ENCODE data around the gene CPNE7. TPM values are rescaled to one million over a fixed set of nuclear protein-coding genes. Genes with fewer than 3 reads are reported as not detected.

The CPNE7 gene
- polyA plus RNA-seq, 4 donors: 0.22 to 20.3 (median 7.9) TPM

DNA sequence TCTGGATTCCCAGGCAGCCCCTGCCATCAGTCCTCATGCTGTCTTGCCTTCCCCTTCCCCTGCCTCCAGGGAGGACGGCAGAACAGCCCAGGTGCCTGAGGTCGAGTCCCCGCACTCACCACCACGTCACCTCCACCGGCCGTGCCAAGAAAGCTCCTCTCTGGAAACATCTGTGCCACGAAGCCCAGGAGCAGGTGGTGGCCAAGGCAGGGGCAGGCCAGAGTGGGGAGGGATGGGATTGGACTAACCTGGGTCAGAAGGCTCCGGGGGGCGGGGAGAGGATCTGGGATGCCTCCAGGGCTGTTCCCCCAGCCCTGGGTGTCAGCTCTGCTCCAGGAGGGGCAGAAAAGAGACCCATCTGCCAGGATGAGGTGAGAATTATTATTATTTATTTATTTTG, 30.4 kb downstream of the CPNE7 start:
- no peak overlapping the region for H3K27ac ChIP-seq (ENCODE audit: low read depth in 1 of 3, low read length in 2 of 3)
- H3K36me3 ChIP-seq (ENCODE audit: control insufficient read depth in 3 of 3, insufficient read depth in 2 of 3, low read depth in 1 of 3, low read length in 3 of 3): no peaks in the 10 kb centered on the region
- DNase-seq: no peak
- H3K4me1 ChIP-seq (ENCODE audit: control insufficient read depth in 3 of 3, insufficient read depth in 2 of 3, low read depth in 1 of 3, low read length in 2 of 3): peaks cover 0 to 20% (median 2%) of the 10 kb centered on the region in 3 donors
- H3K9me3 ChIP-seq (ENCODE audit: control insufficient read depth in 2 of 2, insufficient read depth in 1 of 2, low read depth in 1 of 2, low read length in 1 of 2): peaks cover 0 to 5% of the 10 kb centered on the region in 2 donors
- no peak overlapping the region for H3K4me3 ChIP-seq (ENCODE audit: low read depth in 1 of 3, low read length in 3 of 3)
- FAIRE-seq: no peak
- WGBS, 3 donors: 85 to 91% (median 90%) methylated on average over 8 to 9 of the region's 9 CpGs
- peaks cover 0 to 3% (median 0%) of the 10 kb centered on the region in 3 donors for H3K27me3 ChIP-seq (ENCODE audit: control insufficient read depth in 3 of 3, insufficient read depth in 3 of 3, low read length in 3 of 3)

DNA sequence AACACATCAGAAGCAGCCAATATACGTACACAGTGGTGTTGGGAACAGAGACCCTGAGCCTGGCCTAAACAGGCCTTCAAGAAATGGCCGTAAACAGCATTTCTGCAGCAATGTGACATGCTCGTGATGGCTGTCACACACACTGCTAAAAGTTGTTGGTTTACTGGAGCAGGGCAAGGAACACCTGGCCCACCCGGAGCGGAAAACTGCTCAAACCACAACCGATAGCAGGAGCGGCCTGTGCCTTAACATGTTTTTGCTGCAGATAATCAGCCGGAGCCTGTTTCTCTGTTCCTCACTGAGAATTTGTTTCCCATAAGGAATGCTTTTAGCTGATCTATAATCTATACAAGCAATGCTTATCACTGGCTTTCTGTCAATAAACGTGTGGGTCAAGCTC, 31.9 kb downstream of the CPNE7 start:
- WGBS, 3 donors: 69 to 73% (median 70%) methylated on average over 9 of the region's 9 CpGs
- peaks cover 0 to 5% of the 10 kb centered on the region in 2 donors for H3K9me3 ChIP-seq (ENCODE audit: control insufficient read depth in 2 of 2, insufficient read depth in 1 of 2, low read depth in 1 of 2, low read length in 1 of 2)
- peaks cover 0 to 3% (median 0%) of the 10 kb centered on the region in 3 donors for H3K27me3 ChIP-seq (ENCODE audit: control insufficient read depth in 3 of 3, insufficient read depth in 3 of 3, low read length in 3 of 3)
- H3K4me1 ChIP-seq (ENCODE audit: control insufficient read depth in 3 of 3, insufficient read depth in 2 of 3, low read depth in 1 of 3, low read length in 2 of 3): peaks cover 0 to 21% (median 2%) of the 10 kb centered on the region in 3 donors
- no peak for FAIRE-seq
- no peak for DNase-seq
- no peaks in the 10 kb centered on the region for H3K36me3 ChIP-seq (ENCODE audit: control insufficient read depth in 3 of 3, insufficient read depth in 2 of 3, low read depth in 1 of 3, low read length in 3 of 3)
- H3K27ac ChIP-seq (ENCODE audit: low read depth in 1 of 3, low read length in 2 of 3): no peak overlapping the region
- H3K4me3 ChIP-seq (ENCODE audit: low read depth in 1 of 3, low read length in 3 of 3): no peak overlapping the region

DNA sequence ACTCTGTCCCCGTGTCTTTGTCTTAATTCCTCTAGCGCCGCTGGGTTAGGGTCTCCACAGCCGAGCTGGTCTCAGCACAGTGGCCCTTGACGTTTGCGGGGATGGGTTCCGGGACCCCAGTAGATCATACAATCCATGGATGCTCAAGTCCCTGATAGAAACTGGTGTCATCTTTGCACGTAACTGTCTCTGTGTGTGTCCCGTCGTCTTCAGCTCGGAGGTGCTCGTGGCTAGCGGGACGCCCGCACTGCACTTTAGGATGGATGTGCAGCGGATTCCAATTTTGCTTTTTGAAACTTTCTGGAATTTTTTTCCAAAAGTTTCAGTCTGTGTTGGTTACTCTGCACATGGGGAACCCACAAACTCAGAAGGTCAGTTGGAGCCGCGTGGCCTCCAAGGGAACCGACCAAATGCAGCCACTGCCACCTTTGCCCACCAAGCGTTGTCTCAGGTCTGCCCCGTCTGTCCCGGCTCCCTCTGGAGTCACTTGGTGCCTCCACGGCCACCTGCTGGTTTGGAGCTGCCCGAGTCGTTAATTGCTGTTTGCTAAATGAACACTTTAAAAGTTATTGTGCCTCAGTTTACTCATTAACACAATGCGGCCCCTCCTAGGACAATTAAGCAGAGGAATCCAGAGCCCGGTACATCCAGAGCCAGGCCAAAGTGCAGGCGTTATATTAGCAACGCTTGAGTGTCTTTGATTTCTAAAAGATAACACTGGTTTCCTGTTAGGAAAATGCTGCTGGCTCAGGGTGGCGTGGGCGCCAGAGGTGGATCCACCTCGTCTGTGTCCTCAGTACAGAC, 32.6 kb downstream of the CPNE7 start:
- DNase-seq (peak; percentile 80 to 87), FAIRE-seq (no peak)
- Histone ChIP-seq H3K9me3 (ENCODE audit: control insufficient read depth in 2 of 2, insufficient read depth in 1 of 2, low read depth in 1 of 2, low read length in 1 of 2) (peaks cover 0 to 5% of the 10 kb centered on the region in 2 donors), H3K36me3 (ENCODE audit: control insufficient read depth in 3 of 3, insufficient read depth in 2 of 3, low read depth in 1 of 3, low read length in 3 of 3) (no peaks in the 10 kb centered on the region), H3K4me1 (ENCODE audit: control insufficient read depth in 3 of 3, insufficient read depth in 2 of 3, low read depth in 1 of 3, low read length in 2 of 3) (peaks cover 0 to 28% (median 2%) of the 10 kb centered on the region in 3 donors), H3K27me3 (ENCODE audit: control insufficient read depth in 3 of 3, insufficient read depth in 3 of 3, low read length in 3 of 3) (no peaks in the 10 kb centered on the region), H3K4me3 (ENCODE audit: low read depth in 1 of 3, low read length in 3 of 3) (no peak overlapping the region), H3K27ac (ENCODE audit: low read depth in 1 of 3, low read length in 2 of 3) (peak overlapping the region in 1 of 3 donors; percentile 50)
- 40 to 71% (median 55%) methylated on average over 32 of the region's 32 CpGs for WGBS, 3 donors

DNA sequence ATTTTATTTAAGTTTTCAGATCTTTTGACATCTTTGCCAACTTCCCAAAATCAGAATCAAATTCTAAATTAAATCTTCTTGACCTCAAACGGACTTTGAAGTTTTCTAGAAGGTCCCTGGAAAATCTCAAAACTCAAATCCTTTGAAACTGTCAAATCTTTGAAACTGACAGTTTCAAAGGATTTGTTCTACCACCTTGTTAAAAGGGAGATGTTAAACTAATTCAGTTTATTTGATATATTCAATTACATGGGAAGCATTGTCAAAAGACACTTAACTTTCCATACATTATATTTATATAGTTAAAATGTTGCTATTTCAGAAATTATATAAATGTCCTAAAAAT, 34.5 kb downstream of the CPNE7 start:
- FAIRE-seq (no peak), DNase-seq (no peak)
- no peaks in the 10 kb centered on the region for H3K27me3 ChIP-seq (ENCODE audit: control insufficient read depth in 3 of 3, insufficient read depth in 3 of 3, low read length in 3 of 3)
- peaks cover 0 to 5% of the 10 kb centered on the region in 2 donors for H3K9me3 ChIP-seq (ENCODE audit: control insufficient read depth in 2 of 2, insufficient read depth in 1 of 2, low read depth in 1 of 2, low read length in 1 of 2)
- WGBS, 3 donors: 68 to 73% (median 73%) methylated on average over 1 of the region's 1 CpG
- H3K27ac ChIP-seq (ENCODE audit: low read depth in 1 of 3, low read length in 2 of 3): no peak overlapping the region
- peaks cover 0 to 38% (median 5%) of the 10 kb centered on the region in 3 donors for H3K4me1 ChIP-seq (ENCODE audit: control insufficient read depth in 3 of 3, insufficient read depth in 2 of 3, low read depth in 1 of 3, low read length in 2 of 3)
- H3K4me3 ChIP-seq (ENCODE audit: low read depth in 1 of 3, low read length in 3 of 3): no peak overlapping the region
- peaks cover 0 to 5% (median 0%) of the 10 kb centered on the region in 3 donors for H3K36me3 ChIP-seq (ENCODE audit: control insufficient read depth in 3 of 3, insufficient read depth in 2 of 3, low read depth in 1 of 3, low read length in 3 of 3)

DNA sequence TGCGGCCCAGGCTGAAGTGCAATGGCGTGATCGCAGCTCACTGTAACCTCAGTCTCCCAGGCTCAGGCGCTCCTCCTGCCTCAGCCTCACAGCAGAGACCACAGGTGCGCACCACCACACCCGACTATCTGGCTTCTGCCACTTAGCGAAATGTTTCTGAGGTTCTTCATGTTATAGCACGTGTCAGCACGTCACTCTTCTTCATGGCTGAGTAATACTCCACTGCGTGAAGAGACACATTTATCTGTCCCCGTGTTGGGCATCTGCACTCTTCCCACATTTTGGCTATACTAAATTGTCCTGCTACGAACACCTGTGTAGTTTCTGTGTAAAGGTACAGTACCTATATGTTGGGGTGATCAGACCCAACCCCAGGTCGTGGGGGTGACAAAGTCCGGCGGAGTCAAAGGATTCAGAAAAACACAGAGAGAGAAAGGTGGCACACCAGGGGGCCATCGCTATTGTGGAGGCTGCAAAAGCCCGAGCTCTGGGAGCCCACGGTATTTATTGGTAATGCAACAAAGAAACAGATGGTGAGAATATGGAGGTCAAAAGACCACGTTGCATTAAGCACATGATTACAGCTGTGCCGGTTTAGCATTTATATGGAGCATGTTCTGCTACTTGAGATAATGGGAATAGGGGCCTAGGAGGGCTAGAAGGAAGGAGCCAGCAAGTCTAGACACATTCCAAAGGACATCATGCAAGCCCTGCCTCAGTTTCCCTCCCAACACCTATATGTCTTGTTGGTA, 37.0 kb downstream of the CPNE7 start:
- peaks cover 0 to 10% (median 0%) of the 10 kb centered on the region in 3 donors for H3K36me3 ChIP-seq (ENCODE audit: control insufficient read depth in 3 of 3, insufficient read depth in 2 of 3, low read depth in 1 of 3, low read length in 3 of 3)
- WGBS, 3 donors: 81 to 83% (median 82%) methylated on average over 20 of the region's 20 CpGs
- no peak overlapping the region for H3K4me3 ChIP-seq (ENCODE audit: low read depth in 1 of 3, low read length in 3 of 3)
- H3K27ac ChIP-seq (ENCODE audit: low read depth in 1 of 3, low read length in 2 of 3): peak overlapping the region; percentile 33 to 74 (median 59)
- peaks cover 0 to 41% (median 5%) of the 10 kb centered on the region in 3 donors for H3K4me1 ChIP-seq (ENCODE audit: control insufficient read depth in 3 of 3, insufficient read depth in 2 of 3, low read depth in 1 of 3, low read length in 2 of 3)
- FAIRE-seq (no peak), DNase-seq (peak in 1 of 2 donors; percentile 42)
- no peaks in the 10 kb centered on the region for H3K27me3 ChIP-seq (ENCODE audit: control insufficient read depth in 3 of 3, insufficient read depth in 3 of 3, low read length in 3 of 3)
- H3K9me3 ChIP-seq (ENCODE audit: control insufficient read depth in 2 of 2, insufficient read depth in 1 of 2, low read depth in 1 of 2, low read length in 1 of 2): peaks cover 0 to 5% of the 10 kb centered on the region in 2 donors

- peak within 1 kb of the TSS; percentile 33 to 74 (median 59) for H3K27ac ChIP-seq (ENCODE audit: low read depth in 1 of 3, low read length in 2 of 3)
- no peaks in the 10 kb centered on the region for H3K27me3 ChIP-seq (ENCODE audit: control insufficient read depth in 3 of 3, insufficient read depth in 3 of 3, low read length in 3 of 3)
- 21 to 52% (median 22%) methylated on average over 16 to 19 of the region's 19 CpGs for WGBS, 3 donors
- peak within 1 kb of the TSS in 2 of 3 donors; percentile 40 to 64 for H3K4me3 ChIP-seq (ENCODE audit: low read depth in 1 of 3, low read length in 3 of 3)
- peaks cover 0 to 10% (median 0%) of the 10 kb centered on the region in 3 donors for H3K36me3 ChIP-seq (ENCODE audit: control insufficient read depth in 3 of 3, insufficient read depth in 2 of 3, low read depth in 1 of 3, low read length in 3 of 3)
- H3K4me1 ChIP-seq (ENCODE audit: control insufficient read depth in 3 of 3, insufficient read depth in 2 of 3, low read depth in 1 of 3, low read length in 2 of 3): peaks cover 0 to 35% (median 5%) of the 10 kb centered on the region in 3 donors
- peaks cover 0 to 5% of the 10 kb centered on the region in 2 donors for H3K9me3 ChIP-seq (ENCODE audit: control insufficient read depth in 2 of 2, insufficient read depth in 1 of 2, low read depth in 1 of 2, low read length in 1 of 2)
- FAIRE-seq (no peak), DNase-seq (peak; percentile 81 to 91)
These were observed 37.8 kb downstream of the CPNE7 start, which contains the start of gene DPEP1 for GRCh38 chr16:89613231-89613953. Gene DPEP1 (plus strand): TSS chr16:89613642. CDS start chr16:89630411, 16,769 bp downstream.

- WGBS, 3 donors: 20 to 72% (median 30%) methylated on average over 17 to 22 of the region's 22 CpGs
- Histone ChIP-seq H3K36me3 (ENCODE audit: control insufficient read depth in 3 of 3, insufficient read depth in 2 of 3, low read depth in 1 of 3, low read length in 3 of 3) (peaks cover 0 to 10% (median 0%) of the 10 kb centered on the region in 3 donors), H3K27ac (ENCODE audit: low read depth in 1 of 3, low read length in 2 of 3) (peak overlapping the region; percentile 33 to 74 (median 59)), H3K9me3 (ENCODE audit: control insufficient read depth in 2 of 2, insufficient read depth in 1 of 2, low read depth in 1 of 2, low read length in 1 of 2) (peaks cover 0 to 5% of the 10 kb centered on the region in 2 donors), H3K27me3 (ENCODE audit: control insufficient read depth in 3 of 3, insufficient read depth in 3 of 3, low read length in 3 of 3) (no peaks in the 10 kb centered on the region), H3K4me3 (ENCODE audit: low read depth in 1 of 3, low read length in 3 of 3) (peak overlapping the region in 2 of 3 donors; percentile 40 to 64), H3K4me1 (ENCODE audit: control insufficient read depth in 3 of 3, insufficient read depth in 2 of 3, low read depth in 1 of 3, low read length in 2 of 3) (peaks cover 0 to 33% (median 3%) of the 10 kb centered on the region in 3 donors)
- DNase-seq (peak in 1 of 2 donors; percentile 50), FAIRE-seq (no peak)
These were observed 38.4 kb downstream of the CPNE7 start for GRCh38 chr16:89613954-89614459.
